Body of pancreas (tissue), 4 donors: ENCODE results near the gene NLN.

Experiments used
- POLR2A ChIP-seq, 3 donors: fragments of 450-650 bp; IDR thresholded peaks; one replicate each; pipeline ENCODE4 v1.6.1; 2016; ENCODE audit warnings: antibody characterized with exemption in 3 of 3, mild to moderate bottlenecking in 2 of 3
- TF ChIP-seq, protein P1 (sequence below), 7 experiments: fragments of 450-650 bp in 4 of 7; fragments of 200-600 bp in 3 of 7; sonication (generic) in 3 of 7; IDR thresholded peaks; one replicate each; pipeline ENCODE4 v1.5.1; 2016 to 2019; ENCODE audit warnings: antibody characterized with exemption in 7 of 7

DNA sequence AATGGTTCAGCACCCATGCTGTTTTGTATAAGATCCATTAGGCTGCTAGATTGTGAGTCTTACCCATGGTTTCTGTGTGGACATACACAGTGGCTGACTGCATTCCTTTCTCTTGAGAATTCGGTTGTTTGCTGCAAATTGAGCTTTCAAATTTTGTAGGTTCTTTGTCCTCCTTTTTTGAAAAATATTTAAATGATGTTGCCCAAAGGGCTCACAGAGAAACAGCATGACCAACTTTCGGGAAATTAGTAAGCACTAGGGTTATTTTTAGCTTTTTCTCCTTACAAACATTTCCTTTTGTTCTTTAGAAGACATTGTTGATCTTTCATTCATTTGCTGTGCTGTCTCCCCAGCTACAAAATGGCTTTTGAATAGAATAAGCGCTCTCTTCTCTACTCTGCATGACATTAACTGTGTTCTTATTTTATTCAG, 79.4 kb downstream of the NLN start:
- TF ChIP-seq, protein P1, sequence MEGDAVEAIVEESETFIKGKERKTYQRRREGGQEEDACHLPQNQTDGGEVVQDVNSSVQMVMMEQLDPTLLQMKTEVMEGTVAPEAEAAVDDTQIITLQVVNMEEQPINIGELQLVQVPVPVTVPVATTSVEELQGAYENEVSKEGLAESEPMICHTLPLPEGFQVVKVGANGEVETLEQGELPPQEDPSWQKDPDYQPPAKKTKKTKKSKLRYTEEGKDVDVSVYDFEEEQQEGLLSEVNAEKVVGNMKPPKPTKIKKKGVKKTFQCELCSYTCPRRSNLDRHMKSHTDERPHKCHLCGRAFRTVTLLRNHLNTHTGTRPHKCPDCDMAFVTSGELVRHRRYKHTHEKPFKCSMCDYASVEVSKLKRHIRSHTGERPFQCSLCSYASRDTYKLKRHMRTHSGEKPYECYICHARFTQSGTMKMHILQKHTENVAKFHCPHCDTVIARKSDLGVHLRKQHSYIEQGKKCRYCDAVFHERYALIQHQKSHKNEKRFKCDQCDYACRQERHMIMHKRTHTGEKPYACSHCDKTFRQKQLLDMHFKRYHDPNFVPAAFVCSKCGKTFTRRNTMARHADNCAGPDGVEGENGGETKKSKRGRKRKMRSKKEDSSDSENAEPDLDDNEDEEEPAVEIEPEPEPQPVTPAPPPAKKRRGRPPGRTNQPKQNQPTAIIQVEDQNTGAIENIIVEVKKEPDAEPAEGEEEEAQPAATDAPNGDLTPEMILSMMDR (IDR thresholded peaks at IDR 0.05) = no peak
- TF ChIP-seq POLR2A (IDR thresholded peaks at IDR 0.05) = no peak
